NCI-H1092 (cell line): ENCODE results near the gene MAPKBP1.
A peak's percentile ranks its signal among the peaks of the same experiment; 100 is the strongest.

Experiments used
- DNase-seq: peaks from one replicate; lab custom pipeline; 2025; lab: John Stamatoyannopoulos, UW

The MAPKBP1 gene

DNA sequence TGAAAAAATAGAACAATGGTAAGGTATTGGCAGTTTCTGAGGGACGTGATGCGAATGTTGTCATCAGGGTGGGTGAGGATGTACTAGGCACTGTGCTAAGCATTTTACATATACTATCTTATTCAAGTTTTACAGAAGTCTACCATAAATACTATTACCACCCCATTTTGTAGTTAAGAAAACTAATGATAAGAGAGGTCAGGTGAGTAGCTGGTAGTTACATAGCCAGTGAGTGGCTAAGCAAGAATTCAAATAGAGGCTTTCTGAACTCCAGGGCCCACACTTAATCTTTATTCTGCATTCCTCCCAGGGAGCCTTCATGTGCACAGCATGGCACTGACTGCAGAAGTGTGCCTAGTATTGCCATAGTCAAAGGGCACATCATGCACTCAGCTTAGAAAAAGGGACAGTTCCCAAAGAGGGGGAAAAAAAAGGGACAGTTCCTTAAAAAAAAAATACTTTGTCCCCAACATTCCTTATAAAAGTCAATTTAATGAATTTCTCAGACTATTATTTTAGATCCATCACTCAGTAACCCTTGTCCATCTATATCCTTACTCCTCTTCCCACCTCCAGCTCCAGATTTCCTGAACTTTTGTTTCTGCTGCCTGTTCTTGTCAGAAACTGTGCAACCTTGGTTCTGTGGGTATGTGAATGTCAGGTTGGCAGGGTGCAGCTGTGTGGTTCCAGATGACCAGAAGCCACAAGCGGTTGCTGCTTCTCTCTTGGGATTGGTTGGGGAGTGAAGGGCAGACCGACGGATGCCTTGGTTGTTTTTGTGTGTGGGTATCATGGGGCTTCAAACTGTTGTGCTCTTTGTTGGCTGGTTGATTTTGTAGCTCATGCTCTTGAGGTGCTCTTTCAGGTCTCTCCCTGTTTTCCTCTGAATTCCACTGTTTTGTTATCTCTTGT lies 8.3 kb downstream of the MAPKBP1 start:
- no peak for DNase-seq

DNA sequence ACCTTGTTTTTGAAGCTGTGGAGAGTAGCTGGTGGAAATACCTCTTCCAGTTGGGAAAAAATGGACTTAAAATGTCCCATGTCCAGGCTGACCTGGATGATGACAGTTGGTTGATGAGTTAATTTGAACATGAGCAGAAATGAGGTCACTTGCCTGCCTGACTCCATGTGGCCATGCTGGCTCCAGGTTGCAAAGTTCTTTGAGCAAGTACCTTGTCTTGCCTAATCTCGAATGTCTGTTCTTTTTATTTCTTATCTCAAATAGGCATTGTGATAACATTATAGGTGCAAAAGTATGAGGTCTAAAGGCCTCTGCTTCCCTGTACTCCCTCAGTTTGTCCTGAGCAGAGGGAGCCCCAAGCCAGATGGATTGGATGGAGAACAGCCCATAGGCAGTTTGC lies 9.0 kb downstream of the MAPKBP1 start:
- DNase-seq = no peak

DNA sequence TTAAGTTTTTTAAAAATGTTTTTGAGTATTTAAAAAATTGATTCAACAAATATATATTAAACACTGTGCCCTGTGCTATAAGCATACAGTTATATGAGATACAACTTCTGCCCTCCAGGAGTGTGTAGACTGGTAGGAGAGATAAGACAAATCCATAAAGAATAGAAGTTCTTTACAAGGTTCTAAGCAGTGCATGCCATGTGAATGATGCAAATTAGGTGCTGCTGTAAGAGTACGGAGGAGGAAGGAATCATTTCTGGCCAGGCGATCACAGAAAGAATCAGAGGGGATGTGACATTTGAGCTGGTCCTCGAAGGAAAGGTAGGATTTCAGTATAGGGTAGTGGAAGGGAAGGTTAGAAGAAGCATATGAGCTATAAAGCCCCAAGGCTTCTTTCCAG lies 14.0 kb downstream of the MAPKBP1 start:
- DNase-seq = no peak

GRCh38 chr15:41789236-41789635 lies 15.0 kb downstream of the MAPKBP1 start:
- no peak for DNase-seq

GRCh38 chr15:41789662-41790061 lies 15.4 kb downstream of the MAPKBP1 start:
- DNase-seq = no peak

DNA sequence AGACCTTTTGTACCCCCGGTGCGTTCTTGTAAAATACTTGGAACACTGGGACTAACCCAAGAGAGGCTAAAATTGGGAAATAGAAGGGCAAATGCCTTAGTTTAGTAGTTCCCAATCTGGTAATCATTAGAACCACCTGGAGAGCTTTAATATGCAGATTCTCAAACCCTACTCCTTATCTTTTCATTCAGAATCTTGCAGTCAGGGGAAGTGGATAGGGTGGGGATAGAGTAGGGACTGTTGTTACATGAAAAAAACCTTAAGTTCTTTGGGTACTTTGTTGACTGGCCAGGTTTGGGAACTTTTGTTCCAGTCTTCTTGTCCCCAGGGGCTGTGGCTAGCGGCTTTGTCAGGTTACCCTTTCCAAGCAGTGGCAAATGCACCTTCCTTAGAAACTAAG lies 15.9 kb downstream of the MAPKBP1 start:
- no peak for DNase-seq

- no peak for DNase-seq
Measured at GRCh38 chr15:41790756-41791546, 16.7 kb downstream of the MAPKBP1 start.

- DNase-seq = no peak
Measured at GRCh38 chr15:41791547-41791937, 17.3 kb downstream of the MAPKBP1 start.

DNA sequence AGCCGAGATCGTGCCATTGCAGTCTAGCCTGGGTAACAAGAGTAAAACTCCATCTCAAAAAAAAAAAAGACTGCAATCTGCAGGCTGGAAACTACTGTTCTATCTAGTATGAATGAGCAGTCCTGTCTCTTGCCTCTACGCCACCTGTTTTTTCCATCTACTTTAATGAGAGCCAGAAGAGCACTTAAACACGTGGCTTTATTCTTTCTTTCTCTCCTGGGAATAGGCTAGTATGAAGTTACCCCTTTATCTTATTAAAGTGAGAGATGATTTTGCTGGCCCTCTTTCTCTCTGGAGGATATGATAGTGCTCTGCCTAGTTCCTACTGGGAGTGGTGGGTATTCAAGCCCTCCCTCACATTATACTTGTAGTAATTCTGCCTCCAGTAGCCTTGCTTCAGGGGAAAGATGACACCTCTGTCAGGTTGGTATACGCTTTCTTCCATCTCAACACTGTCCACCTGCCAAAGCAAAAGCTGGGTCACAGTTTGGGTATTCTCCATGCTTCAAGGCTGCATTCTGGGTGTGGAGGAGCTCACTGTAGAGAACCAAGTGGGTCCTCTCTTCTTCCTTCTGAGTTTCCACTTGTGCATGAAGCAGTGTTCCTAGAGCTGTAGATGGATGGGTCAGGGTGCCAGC lies 17.8 kb downstream of the MAPKBP1 start:
- peak; percentile 27 for DNase-seq

DNA sequence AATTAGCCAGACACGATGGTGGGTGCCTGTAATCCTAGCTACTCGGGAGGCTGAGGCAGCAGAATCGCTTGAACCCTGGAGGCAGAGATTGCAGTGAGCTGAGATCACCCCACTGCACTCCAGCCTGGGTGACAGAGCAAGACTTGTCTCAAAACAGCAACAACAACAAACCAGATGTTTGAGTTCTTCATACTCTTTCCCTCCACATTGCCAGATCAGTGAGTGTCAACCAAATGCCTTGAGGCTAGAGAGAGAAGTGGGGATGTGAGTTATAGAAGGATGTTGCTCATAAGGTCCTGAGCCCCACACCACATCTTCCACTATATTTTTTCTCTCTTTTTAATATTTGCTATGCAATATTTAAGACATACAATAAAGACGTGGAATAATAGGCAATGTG lies 19.8 kb downstream of the MAPKBP1 start:
- no peak for DNase-seq

- no peak for DNase-seq
Measured at GRCh38 chr15:41795996-41796856, 21.9 kb downstream of the MAPKBP1 start.

- DNase-seq = no peak
Measured at GRCh38 chr15:41797201-41797944, 23.1 kb downstream of the MAPKBP1 start.

- DNase-seq = no peak
Measured at GRCh38 chr15:41798607-41799487, 24.6 kb downstream of the MAPKBP1 start.

- DNase-seq = no peak
Measured at GRCh38 chr15:41799488-41799805, 25.2 kb downstream of the MAPKBP1 start.

GRCh38 chr15:41801185-41801584 lies 26.9 kb downstream of the MAPKBP1 start:
- DNase-seq = no peak

DNA sequence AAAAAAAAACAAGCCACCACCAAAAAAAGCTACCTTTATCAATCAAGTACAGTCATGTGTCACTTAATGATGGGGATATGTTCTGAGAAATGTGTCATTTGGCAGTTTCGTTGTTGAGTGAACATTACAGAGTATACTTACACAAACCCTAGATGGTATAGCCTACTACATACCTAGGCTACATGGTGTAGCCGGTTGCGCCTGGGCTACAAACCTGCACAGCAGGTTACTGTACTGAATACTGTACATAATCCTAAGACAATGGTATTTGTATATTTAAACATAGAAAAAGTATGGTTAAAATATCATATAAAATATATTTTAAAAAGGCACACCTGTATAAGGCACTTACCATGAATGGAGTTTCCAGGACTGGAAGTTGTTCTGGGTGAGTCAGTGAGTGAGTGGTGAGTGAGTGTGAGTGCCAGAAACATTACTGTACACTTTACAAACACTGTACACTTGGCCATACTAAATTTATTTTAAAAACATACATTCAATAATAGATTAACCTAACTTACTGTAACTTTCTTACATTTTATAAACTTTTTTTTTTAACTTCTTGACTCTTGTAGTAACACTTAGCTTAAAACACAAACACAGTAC lies 27.7 kb downstream of the MAPKBP1 start:
- no peak for DNase-seq

DNA sequence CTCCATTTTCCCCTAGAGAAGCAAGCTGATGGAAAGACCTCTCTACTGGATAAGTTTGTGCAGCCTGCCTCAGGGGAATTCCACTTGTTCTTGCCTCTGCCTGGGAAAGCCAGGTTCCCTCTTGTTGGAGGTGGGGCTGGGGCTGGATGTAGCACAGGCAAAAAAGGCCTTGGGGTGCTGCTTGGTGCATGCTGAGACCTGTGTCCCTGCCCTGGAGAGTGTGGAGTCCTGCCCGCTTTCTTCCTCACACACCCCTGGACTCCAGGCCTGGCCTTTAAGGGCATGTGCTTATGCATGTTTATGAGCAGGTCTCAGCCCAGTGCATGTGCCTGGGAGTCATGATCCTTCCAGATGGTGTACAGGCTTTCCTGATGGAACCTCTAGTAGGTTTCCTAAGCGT lies 30.1 kb downstream of the MAPKBP1 start:
- no peak for DNase-seq

GRCh38 chr15:41804916-41805666 lies 30.8 kb downstream of the MAPKBP1 start:
- DNase-seq = no peak

- DNase-seq = no peak
Measured at GRCh38 chr15:41805711-41806110, 31.4 kb downstream of the MAPKBP1 start.
